Heart left ventricle (tissue), 13 donors: ENCODE data around the gene PRLH.
"Not testable (repeated sequence)": the region's sequence is repeated elsewhere in the genome, so short reads cannot be mapped to it uniquely, and the experiment has no call there.

Source experiments
- POLR2A ChIP-seq, 2 donors: fragments of 450-650 bp; IDR thresholded peaks; one replicate each; pipeline ENCODE4 v1.6.1; 2017; ENCODE audit warnings: antibody characterized with exemption in 2 of 2, mild to moderate bottlenecking in 2 of 2, moderate library complexity in 2 of 2
- TF ChIP-seq, protein P1 (sequence below), 12 donors: fragments of 200-600 bp; sonication (generic) in 4 of 12; IDR thresholded peaks; one replicate each; pipeline versions ENCODE4 v1.5.0 to v1.8.0; 2018 to 2022; ENCODE audit warnings: antibody characterized with exemption in 12 of 12, mild to moderate bottlenecking in 5 of 12
- donor health status: ischemic (EF 13 %, LVEDD 7.1; RV severe dilation, severe dysfunction).
- donor health status: DM: no; HTN: yes; CAD: no.
- donor health status: DM: no; HTN: no; CAD: no.
- donor health status: ischemic (EF 25% LVEDD 6.9; RV normal size, moderate dysfunction).
- donor health status: ischemic (EF 25% LVEDD 5.7; RV mildly dilated, moderate dysfunction).
- donor health status: ischemic (EF 35%, LVEDD 5.7; RV mildly dilated, moderate dysfunction).
- donor health status: nonischemic (EF 11% LVEDD 7.7; RV severe dilation, severe dysfunction).
- donor health status: DM: yes; HTN: yes; CAD: no.
- donor health status: PGD.
- donor health status: ischemic (EF 29% LVEDD 5.4; RV normal size, mild dysfunction).
- donor health status: nonischemic (EF 23%, LVEDD 6.1; RV moderate dilation, normal function).

DNA sequence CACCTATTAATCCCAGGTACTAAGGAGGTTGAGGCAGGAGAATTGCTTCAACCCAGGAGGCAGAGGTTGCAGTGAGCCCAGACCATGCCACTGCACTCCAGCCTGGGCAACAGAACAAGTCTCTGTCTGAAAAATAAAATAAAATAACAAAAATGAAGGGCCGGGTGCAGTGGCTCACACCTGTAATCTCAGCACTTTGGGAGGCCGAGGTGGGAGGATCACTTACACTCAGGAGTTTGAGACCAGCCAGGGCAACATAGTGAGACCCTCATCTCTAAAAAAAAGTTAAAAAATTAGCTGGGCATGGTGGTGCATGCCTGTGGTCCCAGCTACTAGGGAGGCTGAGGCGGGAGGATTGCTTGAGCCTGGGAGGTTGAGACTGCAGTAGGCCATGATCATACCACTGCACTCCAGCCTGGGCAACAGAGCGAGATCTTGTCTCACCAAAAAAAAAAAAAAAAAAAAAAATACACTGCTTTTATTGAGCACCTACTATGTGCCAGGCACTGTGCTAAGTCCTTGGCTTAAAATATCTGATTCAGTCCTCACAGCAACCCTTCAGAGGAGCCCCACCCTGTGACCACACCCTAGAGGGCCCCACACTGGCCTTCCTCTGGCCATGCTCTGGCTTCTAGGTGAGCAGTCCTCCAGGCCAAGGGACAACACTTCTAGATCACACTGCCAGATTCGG, 29.6 kb downstream of the PRLH start:
- TF ChIP-seq, protein P1, sequence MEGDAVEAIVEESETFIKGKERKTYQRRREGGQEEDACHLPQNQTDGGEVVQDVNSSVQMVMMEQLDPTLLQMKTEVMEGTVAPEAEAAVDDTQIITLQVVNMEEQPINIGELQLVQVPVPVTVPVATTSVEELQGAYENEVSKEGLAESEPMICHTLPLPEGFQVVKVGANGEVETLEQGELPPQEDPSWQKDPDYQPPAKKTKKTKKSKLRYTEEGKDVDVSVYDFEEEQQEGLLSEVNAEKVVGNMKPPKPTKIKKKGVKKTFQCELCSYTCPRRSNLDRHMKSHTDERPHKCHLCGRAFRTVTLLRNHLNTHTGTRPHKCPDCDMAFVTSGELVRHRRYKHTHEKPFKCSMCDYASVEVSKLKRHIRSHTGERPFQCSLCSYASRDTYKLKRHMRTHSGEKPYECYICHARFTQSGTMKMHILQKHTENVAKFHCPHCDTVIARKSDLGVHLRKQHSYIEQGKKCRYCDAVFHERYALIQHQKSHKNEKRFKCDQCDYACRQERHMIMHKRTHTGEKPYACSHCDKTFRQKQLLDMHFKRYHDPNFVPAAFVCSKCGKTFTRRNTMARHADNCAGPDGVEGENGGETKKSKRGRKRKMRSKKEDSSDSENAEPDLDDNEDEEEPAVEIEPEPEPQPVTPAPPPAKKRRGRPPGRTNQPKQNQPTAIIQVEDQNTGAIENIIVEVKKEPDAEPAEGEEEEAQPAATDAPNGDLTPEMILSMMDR (IDR thresholded peaks at IDR 0.05), result not testable (repeated sequence)
- not testable (repeated sequence) for TF ChIP-seq POLR2A (IDR thresholded peaks at IDR 0.05)
